H9 (cell line): ENCODE results near the gene MYO3A. TPM values are rescaled to one million over a fixed set of nuclear protein-coding genes. Genes with fewer than 3 reads are reported as not detected.
"Not testable (repeated sequence)": the region's sequence is repeated elsewhere in the genome, so short reads cannot be mapped to it uniquely, and the experiment has no call there.

Source experiments
- DNase-seq: peaks from one replicate; pipeline ENCODE4 v3.0.0-alpha.2; 2017
- H2AFZ ChIP-seq: one replicate; pipeline ENCODE4 v1.6.1; 2013; ENCODE audit warnings: mild to moderate bottlenecking, low read length, control low read depth, moderate library complexity
- H2AK5ac ChIP-seq: 2 replicates; pipeline ENCODE4 v1.6.1; 2013; ENCODE audit warnings: low read length, control low read depth, mixed read lengths; ENCODE audit not compliant: insufficient read length
- H2BK120ac ChIP-seq: one replicate; pipeline ENCODE4 v1.6.1; 2013; ENCODE audit warnings: low read depth, mild to moderate bottlenecking, low read length, control low read depth, inconsistent platforms; ENCODE audit not compliant: poor library complexity, severe bottlenecking
- H2BK12ac ChIP-seq: 2 replicates; pipeline ENCODE4 v1.6.1; 2013; ENCODE audit warnings: low read length, control low read depth, mixed read lengths, low read depth; ENCODE audit not compliant: insufficient read length
- H2BK15ac ChIP-seq: 2 replicates; pipeline ENCODE4 v1.6.1; 2013; ENCODE audit warnings: low read depth, low read length, control low read depth
- H2BK20ac ChIP-seq: one replicate; pipeline ENCODE4 v1.6.1; 2013; ENCODE audit warnings: low read depth, mild to moderate bottlenecking, low read length, control low read depth, inconsistent platforms; ENCODE audit not compliant: poor library complexity, severe bottlenecking
- H2BK5ac ChIP-seq: 2 replicates; pipeline ENCODE4 v1.6.1; 2013; ENCODE audit warnings: low read length, control low read depth, mixed read lengths; ENCODE audit not compliant: insufficient read length
- H3K14ac ChIP-seq: 2 replicates; pipeline ENCODE4 v1.6.1; 2013; ENCODE audit warnings: low read length, control low read depth; ENCODE audit not compliant: insufficient read depth
- H3K18ac ChIP-seq: 2 replicates; pipeline ENCODE4 v1.6.1; 2013; ENCODE audit warnings: low read depth, mild to moderate bottlenecking, mixed read lengths, low read length, control low read depth; ENCODE audit not compliant: insufficient read length
- H3K23ac ChIP-seq: 2 replicates; pipeline ENCODE4 v1.6.1; 2013; ENCODE audit warnings: low read length, control low read depth, mixed read lengths, low read depth; ENCODE audit not compliant: insufficient read length
- H3K23me2 ChIP-seq: 2 replicates; pipeline ENCODE4 v1.6.1; 2013; ENCODE audit warnings: low read depth, mild to moderate bottlenecking, mixed read lengths, low read length, control low read depth; ENCODE audit not compliant: insufficient read length, poor library complexity, severe bottlenecking
- H3K27ac ChIP-seq: 2 replicates; pipeline ENCODE4 v1.5.1; 2013; ENCODE audit warnings: low read length, control low read depth, mixed read lengths, low read depth; ENCODE audit not compliant: insufficient read length
- H3K27me3 ChIP-seq: 2 replicates; pipeline ENCODE4 v1.6.1; 2013; ENCODE audit warnings: low read length, control low read depth, inconsistent platforms; ENCODE audit not compliant: insufficient read depth
- H3K4ac ChIP-seq: 2 replicates; pipeline ENCODE4 v1.6.1; 2013; ENCODE audit warnings: low read depth, mild to moderate bottlenecking, control low read depth, inconsistent platforms, low read length, moderate library complexity
- H3K4me1 ChIP-seq: 2 replicates; pipeline ENCODE4 v1.6.1; 2013; ENCODE audit warnings: low read length, control low read depth, inconsistent platforms; ENCODE audit not compliant: insufficient read depth
- H3K4me2 ChIP-seq: 2 replicates; pipeline ENCODE4 v1.6.1; 2013; ENCODE audit warnings: low read length, control low read depth, mixed read lengths; ENCODE audit not compliant: insufficient read length, insufficient read depth
- H3K56ac ChIP-seq: 2 replicates; pipeline ENCODE4 v1.6.1; 2013; ENCODE audit warnings: low read depth, mild to moderate bottlenecking, mixed read lengths, low read length, control low read depth; ENCODE audit not compliant: insufficient read length
- H3K79me1 ChIP-seq: 2 replicates; pipeline ENCODE4 v1.6.1; 2013; ENCODE audit warnings: low read depth, mild to moderate bottlenecking, moderate library complexity, low read length, control low read depth, inconsistent platforms; ENCODE audit not compliant: insufficient read depth, poor library complexity, severe bottlenecking
- H3K79me2 ChIP-seq: 2 replicates; pipeline ENCODE4 v1.6.1; 2013; ENCODE audit warnings: low read length, control low read depth, inconsistent platforms; ENCODE audit not compliant: insufficient read depth
- H3K9ac ChIP-seq: 2 replicates; pipeline ENCODE4 v1.6.1; 2013; ENCODE audit warnings: low read length, control low read depth, mixed read lengths; ENCODE audit not compliant: insufficient read length; ENCODE audit errors: extremely low read depth
- H3K9me3 ChIP-seq: one replicate; pipeline ENCODE4 v1.6.1; 2013; ENCODE audit warnings: low read depth, low read length, inconsistent platforms; ENCODE audit not compliant: control insufficient read depth
- H3T11ph ChIP-seq: one replicate; pipeline ENCODE4 v1.6.1; 2013; ENCODE audit warnings: mild to moderate bottlenecking, low read length, control low read depth, inconsistent platforms
- H4K20me1 ChIP-seq: one replicate; pipeline ENCODE4 v1.6.1; 2013; ENCODE audit not compliant: control insufficient read depth, insufficient read length, insufficient read depth
- H4K5ac ChIP-seq: 2 replicates; pipeline ENCODE4 v1.6.1; 2013; ENCODE audit warnings: low read depth, mild to moderate bottlenecking, mixed read lengths, low read length, control low read depth; ENCODE audit not compliant: insufficient read length
- H4K8ac ChIP-seq: replicated peaks from 2 replicates; pipeline ENCODE4 v1.6.1; 2013; ENCODE audit warnings: low read length, control low read depth, mixed read lengths, low read depth; ENCODE audit not compliant: insufficient read length
- H4K91ac ChIP-seq: 2 replicates; pipeline ENCODE4 v1.6.1; 2013; ENCODE audit warnings: low read depth, mild to moderate bottlenecking, moderate library complexity, mixed read lengths, low read length, control low read depth; ENCODE audit not compliant: insufficient read length
- H3K27ac Mint-ChIP-seq, 3 experiments: 2 replicates in 2 of 3; 3 replicates in 1 of 3; pipeline ENCODE4 v1.8.0; 2020 to 2021; ENCODE audit warnings: mixed read lengths in 3 of 3, mild to moderate bottlenecking in 1 of 3, moderate library complexity in 1 of 3
- H3K27me3 Mint-ChIP-seq: 2 replicates; pipeline ENCODE4 v1.8.0; 2021; ENCODE audit warnings: low read depth, mild to moderate bottlenecking, moderate library complexity, mixed read lengths
- H3K36me3 Mint-ChIP-seq, 3 experiments: 2 replicates in 2 of 3; 3 replicates in 1 of 3; pipeline ENCODE4 v1.8.0; 2020 to 2021; ENCODE audit warnings: low read depth in 3 of 3, mixed read lengths in 3 of 3; ENCODE audit not compliant: insufficient read depth in 1 of 3
- H3K4me1 Mint-ChIP-seq, 2 experiments: 2 replicates each; pipeline ENCODE4 v1.8.0; 2020; ENCODE audit warnings: mixed read lengths in 2 of 2
- H3K4me3 Mint-ChIP-seq, 2 experiments: 2 replicates in 1 of 2; 3 replicates in 1 of 2; pipeline ENCODE4 v1.8.0; 2020 to 2021; ENCODE audit warnings: mild to moderate bottlenecking in 2 of 2, mixed read lengths in 2 of 2, moderate library complexity in 1 of 2
- H3K9me3 Mint-ChIP-seq, 2 experiments: 2 replicates in 1 of 2; 3 replicates in 1 of 2; pipeline ENCODE4 v1.8.0; 2020; ENCODE audit warnings: mild to moderate bottlenecking in 2 of 2, mixed read lengths in 2 of 2, moderate library complexity in 1 of 2
- WGBS: extraction: QIAGEN DNeasy Blood & Tissue Kit; methylation state at CpG from one replicate; pipeline ENCODE4 v1.1.7; 2013; ENCODE audit warnings: missing lambda C conversion rate, low lambda C conversion rate, mixed read lengths; ENCODE audit not compliant: insufficient read length; ENCODE audit errors: extremely low coverage; 5-methylcytosine and 5-hydroxymethylcytosine counted together
- total RNA-seq: library from RNA; stranded (reverse); gene quantifications from 2 replicates; pipeline ENCODE4 v1.2.1, GENCODE V29; 2021
- TF ChIP-seq, protein P1 (sequence below): fragments of 200-600 bp; sonication (generic); conservative IDR thresholded peaks from 3 replicates; pipeline ENCODE4 v1.8.0; 2021; ENCODE audit warnings: antibody characterized with exemption, mild to moderate bottlenecking

Gene MYO3A
- total RNA-seq, 1 experiment from 2014 or later, result 4.3 TPM

DNA sequence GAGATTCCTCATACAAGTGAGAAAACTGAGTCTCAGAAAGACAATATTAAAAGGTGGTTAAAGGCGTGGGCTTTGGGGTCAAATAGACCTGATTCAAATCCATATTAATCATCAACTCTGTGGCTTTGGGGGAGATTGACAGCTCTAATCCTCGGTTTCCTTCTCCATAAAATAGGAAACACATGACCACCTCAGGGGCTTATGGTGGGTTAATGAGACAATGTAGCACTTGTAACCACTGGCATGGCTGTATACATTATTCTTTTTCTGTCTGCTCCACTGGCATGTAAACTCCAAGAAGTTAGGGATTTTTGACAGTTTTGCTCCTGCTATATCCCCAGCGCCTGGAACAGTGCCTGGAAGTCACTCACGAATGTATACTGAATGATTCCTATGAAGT is 161.8 kb downstream of the MYO3A start:
- H2BK12ac ChIP-seq, result no peak overlapping the region
- peaks cover 0 to 4% (median 0%) of the 10 kb centered on the region in 3 experiments; a peak in 1 of 7 replicates for H3K36me3 Mint-ChIP-seq
- no peak overlapping the region for H2BK15ac ChIP-seq
- no peak overlapping the region for H2BK20ac ChIP-seq
- peaks cover 5% of the 10 kb centered on the region in 2 experiments; a peak in 3 of 5 replicates for H3K9me3 Mint-ChIP-seq
- no peak overlapping the region for H3K4ac ChIP-seq
- no CpG with 5 or more reads among the region's 4 CpGs for WGBS
- H3K4me3 Mint-ChIP-seq, result no peak overlapping the region
- no peak overlapping the region for H3K14ac ChIP-seq
- no peak overlapping the region for H4K5ac ChIP-seq
- no peaks in the 10 kb centered on the region for H3K79me1 ChIP-seq
- no peak overlapping the region for H4K91ac ChIP-seq
- H4K20me1 ChIP-seq, result no peaks in the 10 kb centered on the region
- no peaks in the 10 kb centered on the region for H3K27me3 Mint-ChIP-seq
- no peak overlapping the region for H2BK120ac ChIP-seq
- H3K23me2 ChIP-seq, result no peaks in the 10 kb centered on the region
- no peak overlapping the region for H2AK5ac ChIP-seq
- no peaks in the 10 kb centered on the region for H3K4me1 Mint-ChIP-seq
- H3T11ph ChIP-seq, result no peak overlapping the region
- H3K9ac ChIP-seq, result no peak overlapping the region
- H2BK5ac ChIP-seq, result no peak overlapping the region
- no peak overlapping the region for H3K23ac ChIP-seq
- H3K4me1 ChIP-seq, result no peaks in the 10 kb centered on the region
- no peaks in the 10 kb centered on the region for H3K27me3 ChIP-seq
- H3K79me2 ChIP-seq, result no peaks in the 10 kb centered on the region
- H4K8ac ChIP-seq, result no peak overlapping the region
- H3K56ac ChIP-seq, result no peak overlapping the region
- H2AFZ ChIP-seq, result no peak overlapping the region
- no peak overlapping the region for H3K27ac Mint-ChIP-seq
- H3K4me2 ChIP-seq, result no peak overlapping the region
- H3K18ac ChIP-seq, result no peak overlapping the region
- no peaks in the 10 kb centered on the region for H3K9me3 ChIP-seq
- no peak overlapping the region for H3K27ac ChIP-seq
- DNase-seq, result no peak
- TF ChIP-seq, protein P1, sequence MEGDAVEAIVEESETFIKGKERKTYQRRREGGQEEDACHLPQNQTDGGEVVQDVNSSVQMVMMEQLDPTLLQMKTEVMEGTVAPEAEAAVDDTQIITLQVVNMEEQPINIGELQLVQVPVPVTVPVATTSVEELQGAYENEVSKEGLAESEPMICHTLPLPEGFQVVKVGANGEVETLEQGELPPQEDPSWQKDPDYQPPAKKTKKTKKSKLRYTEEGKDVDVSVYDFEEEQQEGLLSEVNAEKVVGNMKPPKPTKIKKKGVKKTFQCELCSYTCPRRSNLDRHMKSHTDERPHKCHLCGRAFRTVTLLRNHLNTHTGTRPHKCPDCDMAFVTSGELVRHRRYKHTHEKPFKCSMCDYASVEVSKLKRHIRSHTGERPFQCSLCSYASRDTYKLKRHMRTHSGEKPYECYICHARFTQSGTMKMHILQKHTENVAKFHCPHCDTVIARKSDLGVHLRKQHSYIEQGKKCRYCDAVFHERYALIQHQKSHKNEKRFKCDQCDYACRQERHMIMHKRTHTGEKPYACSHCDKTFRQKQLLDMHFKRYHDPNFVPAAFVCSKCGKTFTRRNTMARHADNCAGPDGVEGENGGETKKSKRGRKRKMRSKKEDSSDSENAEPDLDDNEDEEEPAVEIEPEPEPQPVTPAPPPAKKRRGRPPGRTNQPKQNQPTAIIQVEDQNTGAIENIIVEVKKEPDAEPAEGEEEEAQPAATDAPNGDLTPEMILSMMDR, result no peak

GRCh38 chr10:26097549-26097948 is 163.5 kb downstream of the MYO3A start:
- H3K4me2 ChIP-seq, H3K9me3 Mint-ChIP-seq, H2AFZ ChIP-seq, H2BK20ac ChIP-seq, H2AK5ac ChIP-seq, H3K56ac ChIP-seq, H3K27me3 Mint-ChIP-seq, H3K79me2 ChIP-seq, H3K23me2 ChIP-seq, H3K9ac ChIP-seq, H2BK5ac ChIP-seq, H3K4me1 Mint-ChIP-seq, H4K91ac ChIP-seq, H4K5ac ChIP-seq, H3K27ac Mint-ChIP-seq, H3K18ac ChIP-seq, H4K8ac ChIP-seq, DNase-seq, H3K79me1 ChIP-seq, H3K9me3 ChIP-seq, H3T11ph ChIP-seq, H3K27me3 ChIP-seq, H2BK15ac ChIP-seq, H4K20me1 ChIP-seq, H3K4ac ChIP-seq, H3K27ac ChIP-seq, H2BK12ac ChIP-seq, H3K23ac ChIP-seq, H3K14ac ChIP-seq, H3K4me3 Mint-ChIP-seq, H3K4me1 ChIP-seq, H2BK120ac ChIP-seq: not testable (repeated sequence)
- H3K36me3 Mint-ChIP-seq, result peaks cover 0 to 10% (median 4%) of the 10 kb centered on the region in 3 experiments; a peak in 2 of 7 replicates
- no CpG with 5 or more reads among the region's 1 CpG for WGBS
